B cell (primary cell): ENCODE measurements around the gene ASIP.

Experiments
- CTCF ChIP-seq: fragments of 200-600 bp; IDR thresholded peaks from one replicate; pipeline ENCODE4 v1.8.0; 2022; ENCODE audit warnings: antibody characterized with exemption, mild to moderate bottlenecking
- EZH2 ChIP-seq: IDR thresholded peaks from 2 replicates; pipeline ENCODE4 v1.6.1; 2012; ENCODE audit warnings: borderline replicate concordance, low read depth, mild to moderate bottlenecking, moderate library complexity, low read length; ENCODE audit not compliant: insufficient read depth, poor library complexity, severe bottlenecking

GRCh38 chr20:34302723-34303533, 61.7 kb downstream of the ASIP start, which contains the start of gene AHCY:
- peak; percentile 13 for TF ChIP-seq CTCF
- TF ChIP-seq EZH2 = no peak
